Endothelial cell of umbilical vein (primary cell): ENCODE measurements around the gene MTR. TPM values are rescaled to one million over a fixed set of nuclear protein-coding genes. Genes with fewer than 3 reads are reported as not detected.

Experiments used
- BruUV-seq: library from RNA; stranded (reverse); fragments of 400-500 nt; replicated peaks from 2 replicates; lab custom pipeline; 2021; lab: Mats Ljungman, UMichigan
- CTCF ChIA-PET: fragments of 300-600, 350-600 bp; sonication (Branson Sonifier 250); formaldehyde crosslinking; loops from one replicate; lab custom pipeline; 2021; ENCODE audit warnings: antibody characterized with exemption, inconsistent platforms; lab: Charles Lee
- POLR2A ChIA-PET: fragments of 300-600, 350-600 bp; sonication (Branson Sonifier 250); formaldehyde crosslinking; loops from one replicate; lab custom pipeline; 2021; ENCODE audit warnings: antibody characterized with exemption, inconsistent platforms; lab: Charles Lee
- DNase-seq: peaks from one replicate; pipeline ENCODE4 v3.0.0-alpha.2; 2011; ENCODE audit warnings: low read depth, low spot score
- FAIRE-seq: peaks from 2 replicates; lab custom pipeline; 2011; peaks lifted over from hg19 to GRCh38; lab: Jason Lieb, UNC
- H2AFZ ChIP-seq: 2 replicates; pipeline ENCODE4 v1.6.0; 2012; ENCODE audit warnings: low read depth, low read length, control low read depth, inconsistent platforms
- H3K27ac ChIP-seq: 2 replicates; pipeline ENCODE4 v1.5.1; 2011; ENCODE audit warnings: low read depth, mild to moderate bottlenecking, control low read depth, low read length, moderate library complexity; ENCODE audit not compliant: insufficient read depth
- H3K27me3 ChIP-seq, 2 experiments: 2 replicates each; pipeline versions ENCODE4 v1.6.0 to v1.6.1; 2011; ENCODE audit warnings: low read length in 2 of 2, mixed read lengths in 1 of 2; ENCODE audit not compliant: control insufficient read depth in 2 of 2, insufficient read depth in 2 of 2
- H3K36me3 ChIP-seq, 2 experiments: 2 replicates in 1 of 2; 3 replicates in 1 of 2; pipeline ENCODE4 v1.5.1; 2011; ENCODE audit warnings: low read length in 2 of 2, mild to moderate bottlenecking in 1 of 2, moderate library complexity in 1 of 2; ENCODE audit not compliant: control insufficient read depth in 2 of 2, insufficient read depth in 2 of 2; ENCODE audit errors: extremely low read depth in 1 of 2
- H3K4me1 ChIP-seq: 3 replicates; pipeline ENCODE4 v1.5.1; 2011; ENCODE audit warnings: mild to moderate bottlenecking, low read length; ENCODE audit not compliant: control insufficient read depth, insufficient read depth; ENCODE audit errors: extremely low read depth
- H3K4me2 ChIP-seq: 2 replicates; pipeline ENCODE4 v1.6.1; 2011; ENCODE audit warnings: low read length, control low read depth, mixed read lengths; ENCODE audit not compliant: insufficient read depth
- H3K4me3 ChIP-seq, 3 experiments: fragments of 200-600 bp in 1 of 3; sonication (generic), shearing (Covaris generic) in 1 of 3; replicated peaks in 1 of 3; 2 replicates each; pipeline ENCODE4 v1.5.1; 2011 to 2016; ENCODE audit warnings: control low read depth in 3 of 3, low read length in 3 of 3, mild to moderate bottlenecking in 2 of 3, inconsistent platforms in 1 of 3, low read depth in 1 of 3, moderate library complexity in 1 of 3; ENCODE audit not compliant: insufficient read depth in 1 of 3
- H3K79me2 ChIP-seq: 2 replicates; pipeline ENCODE4 v1.6.0; 2012; ENCODE audit warnings: low read length, inconsistent platforms; ENCODE audit not compliant: control insufficient read depth, insufficient read depth
- H3K9ac ChIP-seq: replicated peaks from 2 replicates; pipeline ENCODE3; 2011; ENCODE audit warnings: low read length, control low read depth; ENCODE audit not compliant: insufficient read depth; ENCODE audit errors: extremely low read depth
- H3K9me1 ChIP-seq: replicated peaks from 3 replicates; pipeline ENCODE4 v1.6.0; 2011; ENCODE audit warnings: mild to moderate bottlenecking, low read length; ENCODE audit not compliant: control insufficient read depth, insufficient read depth; ENCODE audit errors: extremely low read depth
- H3K9me3 ChIP-seq: replicated peaks from 2 replicates; pipeline ENCODE4 v1.5.1; 2012; ENCODE audit warnings: low read length, inconsistent platforms; ENCODE audit not compliant: control insufficient read depth, insufficient read depth
- H4K20me1 ChIP-seq: replicated peaks from 2 replicates; pipeline ENCODE3; 2011; ENCODE audit warnings: mild to moderate bottlenecking, low read length; ENCODE audit not compliant: control insufficient read depth, insufficient read depth; ENCODE audit errors: extremely low read depth
- EZH2 ChIP-seq: IDR thresholded peaks from 2 replicates; pipeline ENCODE4 v1.6.1; 2012; ENCODE audit warnings: borderline replicate concordance, low read depth, mild to moderate bottlenecking, moderate library complexity, low read length, inconsistent platforms; ENCODE audit not compliant: severe bottlenecking
- FOS ChIP-seq: IDR thresholded peaks from 2 replicates; pipeline ENCODE4 v1.6.1; 2011; ENCODE audit warnings: mild to moderate bottlenecking, low read length, moderate library complexity, borderline replicate concordance; ENCODE audit not compliant: insufficient read depth
- MAX ChIP-seq: IDR thresholded peaks from 2 replicates; pipeline ENCODE4 v1.6.1; 2011; ENCODE audit not compliant: insufficient read depth, insufficient read length
- POLR2AphosphoS5 ChIP-seq: IDR thresholded peaks from 2 replicates; pipeline ENCODE4 v1.6.1; 2012; ENCODE audit warnings: low read depth, mild to moderate bottlenecking, control low read depth, low read length, moderate library complexity; ENCODE audit not compliant: insufficient read depth
- dilution Hi-C: fragments of 300-500 bp; cut with MboI; formaldehyde crosslinking; loops from one replicate; pipeline ENCODE4 v1.15.0; 2019; ENCODE audit warnings: low sequenced_read_pairs; ENCODE audit not compliant: extremely low pct_ligation_motif_present
- intact Hi-C: fragments of 100-400 bp; cut with micrococcal nuclease; formaldehyde crosslinking; loops from one replicate; pipeline ENCODE4 v1.10.0; 2022
- polyA plus RNA-seq, 4 experiments: library from polyadenylated mRNA; depleted of rRNA in 3 of 4; stranded (reverse) in 3 of 4; unstranded in 1 of 4; fragments of >200 nt; gene quantifications; 2 replicates each; pipeline versions ENCODE4 v1.2.1 to v1.2.3, GENCODE V29; 2011 to 2012; ENCODE audit warnings: missing spikeins in 1 of 4
- total RNA-seq: library from RNA; stranded (reverse); gene quantifications from 2 replicates; pipeline ENCODE4 v1.2.3, GENCODE V29; 2021
- TF ChIP-seq, protein P1 (sequence below), 2 donors: IDR thresholded peaks; 1 replicate in 1 of 2; 2 replicates in 1 of 2; pipeline ENCODE4 v1.5.1; 2011; ENCODE audit warnings: low read length in 2 of 2, mild to moderate bottlenecking in 2 of 2, moderate library complexity in 2 of 2, control low read depth in 1 of 2, inconsistent platforms in 1 of 2, low read depth in 1 of 2; ENCODE audit not compliant: insufficient read depth in 1 of 2; ENCODE audit errors: extremely low read depth in 1 of 2

MTR gene
- total and polyA plus RNA-seq, 2 donors (not counting 3 experiments of a cell fraction or from before 2014, with no cell fraction given): 6.7 to 45.2 TPM

- no peaks in the 10 kb centered on the region for H3K9me1 ChIP-seq
- no peaks in the 10 kb centered on the region for H3K9me3 ChIP-seq
- CTCF ChIA-PET: no interaction called here
- FAIRE-seq: no peak
- H3K9ac ChIP-seq: no peak overlapping the region
- no peaks in the 10 kb centered on the region for H3K79me2 ChIP-seq
- no peak overlapping the region for H3K4me2 ChIP-seq
- no peak overlapping the region for H3K27ac ChIP-seq
- H3K4me3 ChIP-seq: no peak overlapping the region
- DNase-seq: no peak
- TF ChIP-seq POLR2AphosphoS5: no peak
- no peak for TF ChIP-seq EZH2
- TF ChIP-seq, protein P1, sequence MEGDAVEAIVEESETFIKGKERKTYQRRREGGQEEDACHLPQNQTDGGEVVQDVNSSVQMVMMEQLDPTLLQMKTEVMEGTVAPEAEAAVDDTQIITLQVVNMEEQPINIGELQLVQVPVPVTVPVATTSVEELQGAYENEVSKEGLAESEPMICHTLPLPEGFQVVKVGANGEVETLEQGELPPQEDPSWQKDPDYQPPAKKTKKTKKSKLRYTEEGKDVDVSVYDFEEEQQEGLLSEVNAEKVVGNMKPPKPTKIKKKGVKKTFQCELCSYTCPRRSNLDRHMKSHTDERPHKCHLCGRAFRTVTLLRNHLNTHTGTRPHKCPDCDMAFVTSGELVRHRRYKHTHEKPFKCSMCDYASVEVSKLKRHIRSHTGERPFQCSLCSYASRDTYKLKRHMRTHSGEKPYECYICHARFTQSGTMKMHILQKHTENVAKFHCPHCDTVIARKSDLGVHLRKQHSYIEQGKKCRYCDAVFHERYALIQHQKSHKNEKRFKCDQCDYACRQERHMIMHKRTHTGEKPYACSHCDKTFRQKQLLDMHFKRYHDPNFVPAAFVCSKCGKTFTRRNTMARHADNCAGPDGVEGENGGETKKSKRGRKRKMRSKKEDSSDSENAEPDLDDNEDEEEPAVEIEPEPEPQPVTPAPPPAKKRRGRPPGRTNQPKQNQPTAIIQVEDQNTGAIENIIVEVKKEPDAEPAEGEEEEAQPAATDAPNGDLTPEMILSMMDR (IDR thresholded peaks at IDR 0.05; ENCODE audit: extremely low read depth in 1 of 2, insufficient read depth in 1 of 2, low read depth in 1 of 2, low read length in 2 of 2): no peak
- TF ChIP-seq MAX: no peak
- TF ChIP-seq FOS: no peak
- no TSS peak for BruUV-seq
- no peaks in the 10 kb centered on the region for H3K27me3 ChIP-seq
- no peaks in the 10 kb centered on the region for H4K20me1 ChIP-seq
- no peak overlapping the region for H2AFZ ChIP-seq
- peaks cover 9 to 21% of the 10 kb centered on the region in 2 experiments for H3K36me3 ChIP-seq
- H3K4me1 ChIP-seq: no peaks in the 10 kb centered on the region
- dilution Hi-C loops (no loop called here), intact Hi-C loops (no loop called here)
- POLR2A ChIA-PET: no interaction called here
These were observed 95.3 kb downstream of the MTR start for GRCh38 chr1:236890152-236891056.
